ENCODE results near the gene KMT2C. TPM values are rescaled to one million over a fixed set of nuclear protein-coding genes. Genes with fewer than 3 reads are reported as not detected.
"Not testable (repeated sequence)": the region's sequence is repeated elsewhere in the genome, so short reads cannot be mapped to it uniquely, and the experiment has no call there.

KMT2C gene
- total RNA-seq, 1 donor from 2014 or later = 59.5 TPM

DNA sequence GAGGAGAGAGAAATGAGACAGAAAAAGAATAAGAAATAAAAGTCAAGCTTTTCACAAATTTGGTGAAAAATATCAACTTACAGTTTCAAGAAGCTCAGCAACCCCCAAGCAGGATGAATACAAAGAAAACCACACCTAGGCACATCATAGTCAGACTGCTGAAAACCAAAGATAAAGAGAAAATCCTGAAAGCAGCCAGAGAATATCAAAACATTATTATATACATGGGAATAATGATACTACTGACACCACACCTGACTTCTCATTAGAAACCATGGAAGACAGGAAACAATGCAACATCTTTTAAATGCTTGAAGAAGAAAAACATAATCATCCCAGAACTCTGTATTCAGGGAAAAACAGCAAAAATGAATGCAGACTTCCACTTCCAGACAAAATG, 149.6 kb downstream of the KMT2C start:
- intact Hi-C loops (cut with micrococcal nuclease); H3K4me1 Mint-ChIP-seq (ENCODE audit: low read depth); H3K9me3 Mint-ChIP-seq; H3K27ac Mint-ChIP-seq; DNase-seq (ENCODE audit: low spot score); H3K4me3 Mint-ChIP-seq; H3K27me3 Mint-ChIP-seq (ENCODE audit: insufficient read depth); H3K36me3 Mint-ChIP-seq (ENCODE audit: low read depth): not testable (repeated sequence)

DNA sequence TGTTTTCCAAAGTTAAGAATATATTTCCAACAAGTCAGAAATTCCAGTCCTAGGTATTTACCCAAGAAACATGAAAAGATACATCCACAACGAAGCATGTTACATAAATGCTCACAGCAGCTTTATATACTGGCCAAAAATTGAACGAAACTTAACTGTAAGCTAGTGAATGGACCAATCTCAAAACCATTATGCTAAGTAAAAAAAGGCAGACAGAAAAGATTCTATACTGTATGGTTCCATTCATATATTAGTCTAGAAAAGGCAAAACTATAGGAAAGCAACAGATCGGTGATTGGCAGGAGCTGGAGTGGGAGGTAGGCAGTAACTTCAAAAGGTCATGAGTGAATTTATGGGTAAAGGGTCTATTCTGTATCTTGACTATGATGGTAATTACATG, 150.8 kb downstream of the KMT2C start:
- H3K4me3 Mint-ChIP-seq; H3K36me3 Mint-ChIP-seq (ENCODE audit: low read depth); intact Hi-C loops (cut with micrococcal nuclease); H3K27me3 Mint-ChIP-seq (ENCODE audit: insufficient read depth); H3K4me1 Mint-ChIP-seq (ENCODE audit: low read depth); H3K27ac Mint-ChIP-seq; DNase-seq (ENCODE audit: low spot score); H3K9me3 Mint-ChIP-seq: not testable (repeated sequence)

DNA sequence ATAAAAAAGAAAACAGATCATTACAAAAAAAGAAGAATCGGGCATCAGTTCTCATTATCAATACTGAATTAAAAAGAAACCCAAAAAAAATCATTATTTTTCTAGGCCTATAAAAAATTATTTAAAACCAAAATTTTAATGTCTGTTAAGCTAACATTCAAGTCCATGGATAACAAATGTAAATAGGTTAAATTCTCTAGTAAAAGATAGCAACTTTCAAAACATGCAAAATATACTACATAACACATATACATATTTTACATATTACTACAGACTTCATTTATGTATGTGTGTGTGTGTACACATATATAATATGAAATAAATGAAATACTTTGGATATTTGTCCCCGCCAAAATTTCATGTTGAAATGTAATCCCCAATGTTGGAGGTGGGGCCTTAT, 158.1 kb downstream of the KMT2C start:
- peaks cover 11% of the 10 kb centered on the region for H3K36me3 Mint-ChIP-seq (ENCODE audit: low read depth)
- H3K27me3 Mint-ChIP-seq (ENCODE audit: insufficient read depth); H3K4me3 Mint-ChIP-seq; H3K4me1 Mint-ChIP-seq (ENCODE audit: low read depth); intact Hi-C loops (cut with micrococcal nuclease); DNase-seq (ENCODE audit: low spot score); H3K27ac Mint-ChIP-seq; H3K9me3 Mint-ChIP-seq: not testable (repeated sequence)

DNA sequence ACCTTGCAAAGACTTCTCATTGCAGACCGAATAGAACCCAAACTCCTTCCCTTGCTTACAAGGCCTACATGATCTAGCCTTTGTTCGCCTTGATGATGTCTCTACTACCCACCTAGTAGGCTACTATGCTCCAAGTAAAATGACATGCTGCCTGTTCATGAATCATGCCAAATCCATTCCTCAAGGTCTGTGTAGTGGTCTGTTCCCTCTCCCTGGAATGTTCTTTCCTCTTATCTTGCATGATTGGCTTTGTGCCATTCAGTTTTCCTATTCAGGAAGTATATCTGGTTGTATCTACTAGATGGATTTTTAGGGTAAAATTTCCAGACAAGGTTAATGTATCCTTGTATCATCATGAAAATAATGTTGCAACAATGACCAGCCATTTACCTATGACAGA, 165.4 kb downstream of the KMT2C start:
- intact Hi-C loops (cut with micrococcal nuclease); H3K9me3 Mint-ChIP-seq; H3K27ac Mint-ChIP-seq; DNase-seq (ENCODE audit: low spot score); H3K27me3 Mint-ChIP-seq (ENCODE audit: insufficient read depth); H3K4me3 Mint-ChIP-seq; H3K4me1 Mint-ChIP-seq (ENCODE audit: low read depth): not testable (repeated sequence)
- peaks cover 17% of the 10 kb centered on the region for H3K36me3 Mint-ChIP-seq (ENCODE audit: low read depth)

DNA sequence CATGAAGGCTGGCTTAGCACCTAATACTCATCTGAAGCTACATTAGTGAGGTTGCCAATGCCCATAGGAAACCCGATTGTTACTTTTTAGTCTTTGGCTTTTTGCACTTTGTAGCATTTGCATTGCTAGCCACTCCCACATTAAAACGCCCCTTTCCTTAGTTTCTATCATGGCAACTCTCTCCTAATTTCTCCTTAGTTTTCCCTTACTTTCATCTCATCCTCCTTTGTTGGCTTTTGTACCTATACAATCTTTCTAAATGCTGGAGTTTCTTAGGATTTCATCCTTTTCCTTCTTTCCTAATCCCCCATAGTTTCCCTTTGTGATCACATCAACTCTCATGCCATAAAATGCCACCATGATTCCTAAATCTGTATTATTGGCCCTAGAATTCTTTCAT, 168.9 kb downstream of the KMT2C start:
- H3K4me1 Mint-ChIP-seq (ENCODE audit: low read depth); DNase-seq (ENCODE audit: low spot score); H3K27ac Mint-ChIP-seq; H3K27me3 Mint-ChIP-seq (ENCODE audit: insufficient read depth); H3K9me3 Mint-ChIP-seq; intact Hi-C loops (cut with micrococcal nuclease); H3K4me3 Mint-ChIP-seq: not testable (repeated sequence)
- peaks cover 12% of the 10 kb centered on the region for H3K36me3 Mint-ChIP-seq (ENCODE audit: low read depth)

DNA sequence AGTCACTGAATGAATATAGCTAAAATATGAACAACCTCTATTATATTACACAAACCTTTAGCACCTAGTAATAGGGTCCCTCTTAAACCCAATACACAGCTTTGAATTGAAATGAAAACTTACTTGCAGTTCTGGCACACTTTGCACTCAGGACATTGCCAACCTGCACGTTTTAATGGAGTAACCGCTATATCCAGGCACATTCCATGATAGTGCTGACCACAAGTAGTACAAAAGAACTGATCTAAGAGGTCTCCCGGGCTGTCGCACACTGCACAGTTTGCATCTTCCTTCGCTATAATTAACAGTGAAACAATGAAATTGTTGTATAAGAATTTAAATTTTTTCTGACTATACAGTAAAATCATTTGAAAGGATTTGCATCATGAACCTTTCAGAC, 170.9 kb downstream of the KMT2C start:
- intact Hi-C loops (cut with micrococcal nuclease); H3K27me3 Mint-ChIP-seq (ENCODE audit: insufficient read depth): not testable (repeated sequence)

DNA sequence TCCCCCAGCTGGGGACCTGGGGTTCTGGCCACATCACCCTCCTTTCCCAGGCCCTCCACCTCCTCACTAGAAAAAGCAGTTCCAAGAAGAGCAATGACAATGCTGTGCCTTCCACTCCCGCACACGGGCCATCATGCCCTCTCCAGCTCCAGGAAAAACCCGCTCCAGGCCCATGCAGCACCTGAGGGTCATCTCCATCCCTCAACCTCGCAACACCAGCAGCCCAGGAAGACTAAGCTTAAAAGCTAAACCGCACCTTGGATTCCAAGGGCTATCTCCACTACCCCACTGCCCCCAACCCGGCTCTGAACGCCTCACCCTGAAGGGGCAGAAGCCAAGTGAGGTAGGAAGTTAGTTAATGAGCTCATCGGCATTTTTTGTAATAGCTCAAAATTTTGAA, 173.7 kb downstream of the KMT2C start:
- DNase-seq (ENCODE audit: low spot score); H3K9me3 Mint-ChIP-seq; H3K4me1 Mint-ChIP-seq (ENCODE audit: low read depth); H3K27ac Mint-ChIP-seq; H3K4me3 Mint-ChIP-seq; H3K36me3 Mint-ChIP-seq (ENCODE audit: low read depth); intact Hi-C loops (cut with micrococcal nuclease); H3K27me3 Mint-ChIP-seq (ENCODE audit: insufficient read depth): not testable (repeated sequence)

More for the DNA sequence above, 170.9 kb downstream of the KMT2C start:
- not testable (repeated sequence) for H3K4me3 Mint-ChIP-seq; DNase-seq (ENCODE audit: low spot score); H3K4me1 Mint-ChIP-seq (ENCODE audit: low read depth); H3K9me3 Mint-ChIP-seq; H3K27ac Mint-ChIP-seq
- peaks cover 11% of the 10 kb centered on the region for H3K36me3 Mint-ChIP-seq (ENCODE audit: low read depth)

DNA sequence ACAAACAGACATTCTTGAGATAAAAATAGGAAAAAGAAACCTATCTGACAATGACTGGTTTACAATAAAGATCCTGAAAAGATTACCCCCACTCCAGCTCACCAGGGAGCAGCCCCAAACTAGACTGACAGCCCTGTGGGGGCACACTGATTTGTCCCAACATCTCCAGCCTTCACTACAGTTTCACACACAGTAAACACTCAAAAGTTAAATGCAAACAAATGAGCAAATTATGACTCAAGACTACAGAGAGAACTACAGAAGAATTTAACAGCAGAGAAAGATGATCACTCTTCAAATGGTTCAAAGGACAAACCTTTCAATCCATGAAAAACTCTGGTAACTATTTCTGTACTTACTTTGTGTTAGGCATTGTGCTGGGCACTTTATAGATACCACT, 176.2 kb downstream of the KMT2C start:
- DNase-seq (ENCODE audit: low spot score); intact Hi-C loops (cut with micrococcal nuclease); H3K27me3 Mint-ChIP-seq (ENCODE audit: insufficient read depth); H3K4me1 Mint-ChIP-seq (ENCODE audit: low read depth); H3K36me3 Mint-ChIP-seq (ENCODE audit: low read depth); H3K27ac Mint-ChIP-seq; H3K4me3 Mint-ChIP-seq; H3K9me3 Mint-ChIP-seq: not testable (repeated sequence)

DNA sequence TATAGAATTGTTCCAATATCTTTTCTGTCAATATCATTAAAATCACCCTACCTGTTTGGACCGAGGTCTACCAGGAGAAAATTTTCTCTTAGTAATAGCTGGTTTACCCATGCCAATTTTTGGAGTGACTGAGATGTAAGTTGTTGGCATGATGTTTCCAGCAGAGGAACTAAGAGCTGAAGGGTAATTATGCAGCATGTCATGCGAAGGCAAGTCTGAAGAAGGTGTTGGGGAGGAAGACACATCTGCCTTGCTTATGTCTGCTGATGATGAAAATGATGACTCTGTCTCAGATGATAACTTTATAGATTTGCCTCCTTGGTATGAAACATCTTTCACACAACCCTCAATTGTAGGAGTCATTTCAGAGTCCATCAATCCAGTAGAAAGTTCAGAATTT, 188.0 kb downstream of the KMT2C start:
- H3K4me3 Mint-ChIP-seq; intact Hi-C loops (cut with micrococcal nuclease): not testable (repeated sequence)

DNA sequence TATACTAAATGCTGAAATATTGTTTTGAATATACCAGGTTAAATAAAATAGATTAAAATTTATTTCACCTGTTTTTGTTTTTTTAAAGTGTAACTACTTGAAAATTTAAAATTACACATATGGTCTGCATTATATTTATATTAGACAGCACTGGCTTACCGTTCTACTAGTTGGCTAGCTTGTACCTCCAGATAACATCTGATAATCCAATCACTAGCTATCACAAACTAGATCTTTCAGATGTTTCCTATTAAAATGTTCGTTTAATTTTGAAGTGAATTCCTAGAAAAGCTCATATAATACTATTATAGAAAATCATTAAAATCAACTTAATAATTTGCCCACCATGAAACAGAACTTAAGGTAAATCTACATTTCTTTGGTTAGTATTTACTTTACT, 190.4 kb downstream of the KMT2C start:
- H3K27ac Mint-ChIP-seq; H3K9me3 Mint-ChIP-seq; H3K4me1 Mint-ChIP-seq (ENCODE audit: low read depth); H3K4me3 Mint-ChIP-seq; H3K27me3 Mint-ChIP-seq (ENCODE audit: insufficient read depth); DNase-seq (ENCODE audit: low spot score); intact Hi-C loops (cut with micrococcal nuclease): not testable (repeated sequence)
- peaks cover 20% of the 10 kb centered on the region for H3K36me3 Mint-ChIP-seq (ENCODE audit: low read depth)

More for the DNA sequence above, 188.0 kb downstream of the KMT2C start:
- not testable (repeated sequence) for H3K9me3 Mint-ChIP-seq; H3K27me3 Mint-ChIP-seq (ENCODE audit: insufficient read depth); DNase-seq (ENCODE audit: low spot score); H3K4me1 Mint-ChIP-seq (ENCODE audit: low read depth); H3K27ac Mint-ChIP-seq
- H3K36me3 Mint-ChIP-seq (ENCODE audit: low read depth) = peaks cover 33% of the 10 kb centered on the region

DNA sequence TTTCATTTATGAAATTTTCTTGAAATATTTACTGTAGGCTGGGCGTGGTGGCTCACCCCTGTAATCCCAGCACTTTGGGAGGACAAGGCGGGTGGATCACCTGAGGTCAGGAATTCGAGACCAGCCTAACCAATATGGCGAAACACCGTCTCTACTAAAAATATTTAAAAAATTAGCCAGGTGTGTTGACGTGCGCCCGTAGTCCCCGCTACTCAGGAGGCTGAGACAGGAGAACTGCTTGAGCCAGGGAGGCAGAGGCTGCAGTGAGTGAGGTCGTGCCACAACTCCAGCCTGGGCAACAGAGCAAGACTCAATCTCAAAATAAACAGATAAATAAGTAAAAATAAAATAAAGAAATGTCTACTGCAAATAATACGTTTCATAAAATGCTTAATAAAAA, 192.3 kb downstream of the KMT2C start:
- H3K36me3 Mint-ChIP-seq (ENCODE audit: low read depth) = peaks cover 19% of the 10 kb centered on the region
- DNase-seq (ENCODE audit: low spot score); H3K4me3 Mint-ChIP-seq; H3K9me3 Mint-ChIP-seq; H3K4me1 Mint-ChIP-seq (ENCODE audit: low read depth); intact Hi-C loops (cut with micrococcal nuclease); H3K27me3 Mint-ChIP-seq (ENCODE audit: insufficient read depth); H3K27ac Mint-ChIP-seq: not testable (repeated sequence)

DNA sequence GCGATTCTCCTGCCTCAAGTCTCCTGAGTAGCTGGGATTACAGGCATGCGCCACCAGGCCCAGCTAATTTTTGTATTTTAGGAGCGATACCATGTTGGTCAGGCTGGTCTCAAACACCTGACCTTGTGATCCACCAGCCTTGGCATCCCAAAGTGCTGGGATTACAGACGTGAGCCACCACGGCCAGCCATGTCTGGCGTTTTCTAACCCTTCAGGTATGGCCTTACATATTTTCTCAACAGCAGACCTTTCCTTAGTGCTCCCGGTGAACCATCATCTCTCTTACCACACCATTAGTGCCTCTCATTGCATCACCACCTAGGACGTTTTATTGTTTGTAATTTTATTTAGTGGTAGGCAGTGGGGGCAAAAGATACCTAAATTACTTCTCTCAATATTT, 194.5 kb downstream of the KMT2C start:
- H3K36me3 Mint-ChIP-seq (ENCODE audit: low read depth) = peaks cover 15% of the 10 kb centered on the region
- H3K4me1 Mint-ChIP-seq (ENCODE audit: low read depth); H3K27ac Mint-ChIP-seq; H3K27me3 Mint-ChIP-seq (ENCODE audit: insufficient read depth); H3K9me3 Mint-ChIP-seq; DNase-seq (ENCODE audit: low spot score); H3K4me3 Mint-ChIP-seq; intact Hi-C loops (cut with micrococcal nuclease): not testable (repeated sequence)

DNA sequence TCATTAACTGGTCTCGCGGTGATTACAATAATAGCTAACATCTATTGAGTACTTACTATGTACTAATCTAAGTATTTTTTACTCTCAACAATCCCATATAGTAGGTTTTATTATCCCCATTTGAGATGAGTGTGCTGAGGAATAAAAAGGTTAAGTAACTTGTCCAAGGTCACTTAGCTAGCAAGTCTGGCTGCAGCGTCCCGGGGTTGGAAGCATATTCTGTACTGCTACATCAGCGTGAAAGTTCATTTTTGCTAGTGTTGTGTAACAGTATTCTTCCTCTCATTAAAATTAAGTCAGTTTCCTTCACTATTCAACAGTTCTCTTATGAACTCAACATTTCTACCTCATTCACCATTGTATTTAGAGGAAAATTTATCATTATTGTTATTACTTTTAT, 199.5 kb downstream of the KMT2C start:
- H3K9me3 Mint-ChIP-seq; H3K27ac Mint-ChIP-seq; DNase-seq (ENCODE audit: low spot score); H3K27me3 Mint-ChIP-seq (ENCODE audit: insufficient read depth); intact Hi-C loops (cut with micrococcal nuclease); H3K4me1 Mint-ChIP-seq (ENCODE audit: low read depth); H3K4me3 Mint-ChIP-seq: not testable (repeated sequence)
- H3K36me3 Mint-ChIP-seq (ENCODE audit: low read depth) = peaks cover 13% of the 10 kb centered on the region

DNA sequence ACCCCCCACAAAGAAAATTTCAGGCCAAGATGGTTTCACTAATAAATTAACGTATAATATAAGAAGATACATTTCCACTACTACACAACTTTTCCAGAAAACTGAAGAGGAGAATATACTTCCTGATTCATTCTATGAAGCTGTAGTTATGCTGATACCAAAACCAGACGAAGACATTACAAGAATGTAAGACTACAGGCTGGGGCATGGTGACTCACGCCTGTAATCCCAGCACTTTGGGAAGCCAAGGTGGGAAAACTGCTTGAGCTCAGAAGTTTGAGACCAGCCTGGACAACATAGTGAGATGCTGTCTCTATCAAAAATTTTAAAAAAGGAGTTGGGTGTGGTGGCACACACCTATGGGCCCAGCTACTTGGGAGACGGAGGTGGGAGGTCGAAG, 201.4 kb downstream of the KMT2C start:
- intact Hi-C loops (cut with micrococcal nuclease); H3K27ac Mint-ChIP-seq; H3K4me3 Mint-ChIP-seq; H3K27me3 Mint-ChIP-seq (ENCODE audit: insufficient read depth); DNase-seq (ENCODE audit: low spot score); H3K4me1 Mint-ChIP-seq (ENCODE audit: low read depth); H3K9me3 Mint-ChIP-seq: not testable (repeated sequence)
- peaks cover 18% of the 10 kb centered on the region for H3K36me3 Mint-ChIP-seq (ENCODE audit: low read depth)
